ENCODE results near the gene HIC2. TPM values are rescaled to one million over a fixed set of nuclear protein-coding genes. Genes with fewer than 3 reads are reported as not detected.
"Not testable (repeated sequence)": the region's sequence is repeated elsewhere in the genome, so short reads cannot be mapped to it uniquely, and the experiment has no call there.

Gene HIC2
- total RNA-seq, 1 experiment from 2014 or later: 6.7 TPM

- H2AFZ ChIP-seq (ENCODE audit: low read depth, low read length, poor library complexity, severe bottlenecking); H3K9me2 ChIP-seq (ENCODE audit: insufficient read depth); H4K20me1 ChIP-seq (ENCODE audit: insufficient read depth); BruUV-seq (replicated peaks); POLR2A ChIA-PET; RAD21 ChIA-PET (ENCODE audit: low non-redundant PET in 1 of 2, low total read pairs in 2 of 2, uncharacterized antibody in 2 of 2, unreplicated experiment in 2 of 2); H3K9ac ChIP-seq (ENCODE audit: low read length); ATAC-seq; H3K27ac ChIP-seq (ENCODE audit: low read depth, low read length); H3K36me3 ChIP-seq (ENCODE audit: control insufficient read depth in 1 of 2, insufficient read depth in 2 of 2, low read length in 2 of 2); DNase-seq (ENCODE audit: low read depth, low spot score); H3K4me1 ChIP-seq (ENCODE audit: control insufficient read depth in 1 of 2, insufficient read depth in 2 of 2, low read length in 2 of 2); CTCF ChIA-PET; H3K4me3 ChIP-seq (replicated peaks in 1 of 2; ENCODE audit: low read depth in 1 of 2, low read length in 2 of 2); H3K4me2 ChIP-seq (ENCODE audit: low read length); H3K9me3 ChIP-seq (ENCODE audit: control insufficient read depth in 1 of 2, insufficient read depth in 1 of 2, low read depth in 1 of 2, low read length in 2 of 2); H3K79me2 ChIP-seq (ENCODE audit: insufficient read depth, low read length); intact Hi-C loops (cut with micrococcal nuclease); H3K27me3 ChIP-seq (ENCODE audit: insufficient read depth, low read length): not testable (repeated sequence)
These were observed 20.8 kb downstream of the HIC2 start for GRCh38 chr22:21438013-21438412.

GRCh38 chr22:21440018-21440636 is 23.0 kb downstream of the HIC2 start:
- H3K9ac ChIP-seq (ENCODE audit: low read length); RAD21 ChIA-PET (ENCODE audit: low non-redundant PET in 1 of 2, low total read pairs in 2 of 2, uncharacterized antibody in 2 of 2, unreplicated experiment in 2 of 2); intact Hi-C loops (cut with micrococcal nuclease); H3K27ac ChIP-seq (ENCODE audit: low read depth, low read length); H3K9me2 ChIP-seq (ENCODE audit: insufficient read depth); BruUV-seq (replicated peaks); H3K4me2 ChIP-seq (ENCODE audit: low read length); H3K36me3 ChIP-seq (ENCODE audit: control insufficient read depth in 1 of 2, insufficient read depth in 2 of 2, low read length in 2 of 2); POLR2A ChIA-PET; H4K20me1 ChIP-seq (ENCODE audit: insufficient read depth); H3K4me3 ChIP-seq (replicated peaks in 1 of 2; ENCODE audit: low read depth in 1 of 2, low read length in 2 of 2); H3K4me1 ChIP-seq (ENCODE audit: control insufficient read depth in 1 of 2, insufficient read depth in 2 of 2, low read length in 2 of 2); DNase-seq (ENCODE audit: low read depth, low spot score); H3K27me3 ChIP-seq (ENCODE audit: insufficient read depth, low read length); H3K79me2 ChIP-seq (ENCODE audit: insufficient read depth, low read length); CTCF ChIA-PET; H3K9me3 ChIP-seq (ENCODE audit: control insufficient read depth in 1 of 2, insufficient read depth in 1 of 2, low read depth in 1 of 2, low read length in 2 of 2); H2AFZ ChIP-seq (ENCODE audit: low read depth, low read length, poor library complexity, severe bottlenecking): not testable (repeated sequence)
- ATAC-seq: peak; percentile 1; the same call in 1 of the 2 replicates

- POLR2A ChIA-PET; H3K9me2 ChIP-seq (ENCODE audit: insufficient read depth); H3K9me3 ChIP-seq (ENCODE audit: control insufficient read depth in 1 of 2, insufficient read depth in 1 of 2, low read depth in 1 of 2, low read length in 2 of 2); CTCF ChIA-PET; H2AFZ ChIP-seq (ENCODE audit: low read depth, low read length, poor library complexity, severe bottlenecking); H3K79me2 ChIP-seq (ENCODE audit: insufficient read depth, low read length); H3K4me1 ChIP-seq (ENCODE audit: control insufficient read depth in 1 of 2, insufficient read depth in 2 of 2, low read length in 2 of 2); H3K4me2 ChIP-seq (ENCODE audit: low read length); H3K27ac ChIP-seq (ENCODE audit: low read depth, low read length); H3K27me3 ChIP-seq (ENCODE audit: insufficient read depth, low read length); H3K36me3 ChIP-seq (ENCODE audit: control insufficient read depth in 1 of 2, insufficient read depth in 2 of 2, low read length in 2 of 2); RAD21 ChIA-PET (ENCODE audit: low non-redundant PET in 1 of 2, low total read pairs in 2 of 2, uncharacterized antibody in 2 of 2, unreplicated experiment in 2 of 2); H4K20me1 ChIP-seq (ENCODE audit: insufficient read depth); intact Hi-C loops (cut with micrococcal nuclease); DNase-seq (ENCODE audit: low read depth, low spot score); BruUV-seq (replicated peaks); H3K4me3 ChIP-seq (replicated peaks in 1 of 2; ENCODE audit: low read depth in 1 of 2, low read length in 2 of 2); H3K9ac ChIP-seq (ENCODE audit: low read length): not testable (repeated sequence)
- peak; percentile 37 for ATAC-seq
These were observed 23.5 kb downstream of the HIC2 start for GRCh38 chr22:21440676-21441075.

GRCh38 chr22:21441170-21441569 is 24.0 kb downstream of the HIC2 start:
- H3K36me3 ChIP-seq (ENCODE audit: control insufficient read depth in 1 of 2, insufficient read depth in 2 of 2, low read length in 2 of 2); H3K27ac ChIP-seq (ENCODE audit: low read depth, low read length); H3K27me3 ChIP-seq (ENCODE audit: insufficient read depth, low read length); DNase-seq (ENCODE audit: low read depth, low spot score); H4K20me1 ChIP-seq (ENCODE audit: insufficient read depth); H3K4me3 ChIP-seq (replicated peaks in 1 of 2; ENCODE audit: low read depth in 1 of 2, low read length in 2 of 2); RAD21 ChIA-PET (ENCODE audit: low non-redundant PET in 1 of 2, low total read pairs in 2 of 2, uncharacterized antibody in 2 of 2, unreplicated experiment in 2 of 2); CTCF ChIA-PET; BruUV-seq (replicated peaks); POLR2A ChIA-PET; intact Hi-C loops (cut with micrococcal nuclease); H3K79me2 ChIP-seq (ENCODE audit: insufficient read depth, low read length); ATAC-seq; H2AFZ ChIP-seq (ENCODE audit: low read depth, low read length, poor library complexity, severe bottlenecking); H3K9me2 ChIP-seq (ENCODE audit: insufficient read depth); H3K4me2 ChIP-seq (ENCODE audit: low read length); H3K9me3 ChIP-seq (ENCODE audit: control insufficient read depth in 1 of 2, insufficient read depth in 1 of 2, low read depth in 1 of 2, low read length in 2 of 2); H3K9ac ChIP-seq (ENCODE audit: low read length); H3K4me1 ChIP-seq (ENCODE audit: control insufficient read depth in 1 of 2, insufficient read depth in 2 of 2, low read length in 2 of 2): not testable (repeated sequence)

- RAD21 ChIA-PET (ENCODE audit: low non-redundant PET in 1 of 2, low total read pairs in 2 of 2, uncharacterized antibody in 2 of 2, unreplicated experiment in 2 of 2); H3K4me3 ChIP-seq (replicated peaks in 1 of 2; ENCODE audit: low read depth in 1 of 2, low read length in 2 of 2); H3K9me3 ChIP-seq (ENCODE audit: control insufficient read depth in 1 of 2, insufficient read depth in 1 of 2, low read depth in 1 of 2, low read length in 2 of 2); intact Hi-C loops (cut with micrococcal nuclease); POLR2A ChIA-PET; CTCF ChIA-PET; H3K9me2 ChIP-seq (ENCODE audit: insufficient read depth); DNase-seq (ENCODE audit: low read depth, low spot score); H3K4me1 ChIP-seq (ENCODE audit: control insufficient read depth in 1 of 2, insufficient read depth in 2 of 2, low read length in 2 of 2); H2AFZ ChIP-seq (ENCODE audit: low read depth, low read length, poor library complexity, severe bottlenecking); BruUV-seq (replicated peaks); H4K20me1 ChIP-seq (ENCODE audit: insufficient read depth); ATAC-seq; H3K79me2 ChIP-seq (ENCODE audit: insufficient read depth, low read length); H3K27me3 ChIP-seq (ENCODE audit: insufficient read depth, low read length); H3K27ac ChIP-seq (ENCODE audit: low read depth, low read length); H3K9ac ChIP-seq (ENCODE audit: low read length); H3K4me2 ChIP-seq (ENCODE audit: low read length); H3K36me3 ChIP-seq (ENCODE audit: control insufficient read depth in 1 of 2, insufficient read depth in 2 of 2, low read length in 2 of 2): not testable (repeated sequence)
These were observed 25.0 kb downstream of the HIC2 start for GRCh38 chr22:21442123-21442522.

Measured in HCT116 (cell line).